Neuronal stem cell (in vitro differentiated cells): ENCODE data around the gene RASD2.

Experiments used
- DNase-seq: peaks from one replicate; pipeline ENCODE4 v3.0.0-alpha.2; 2013; ENCODE audit warnings: low spot score
- H2AFZ ChIP-seq: one replicate; pipeline ENCODE4 v1.6.1; 2013; ENCODE audit warnings: mild to moderate bottlenecking, low read length, inconsistent platforms
- H2AK5ac ChIP-seq: 2 replicates; pipeline ENCODE4 v1.6.1; 2013; ENCODE audit warnings: low read depth, mild to moderate bottlenecking, inconsistent platforms, low read length, moderate library complexity, mixed read lengths
- H2BK120ac ChIP-seq: 2 replicates; pipeline ENCODE4 v1.6.1; 2013; ENCODE audit warnings: low read depth, mild to moderate bottlenecking, inconsistent platforms, low read length, moderate library complexity, mixed read lengths
- H2BK12ac ChIP-seq: one replicate; pipeline ENCODE4 v1.6.1; 2013; ENCODE audit warnings: low read length, inconsistent platforms
- H2BK15ac ChIP-seq: 2 replicates; pipeline ENCODE4 v1.6.1; 2013; ENCODE audit warnings: mild to moderate bottlenecking, low read length, inconsistent platforms, mixed read lengths
- H2BK5ac ChIP-seq: one replicate; pipeline ENCODE4 v1.6.1; 2013; ENCODE audit warnings: inconsistent platforms, mild to moderate bottlenecking, low read length, moderate library complexity
- H3K14ac ChIP-seq: one replicate; pipeline ENCODE4 v1.6.1; 2013; ENCODE audit warnings: low read length, inconsistent platforms
- H3K18ac ChIP-seq: 2 replicates; pipeline ENCODE4 v1.6.1; 2013; ENCODE audit warnings: low read length, inconsistent platforms
- H3K23ac ChIP-seq: 2 replicates; pipeline ENCODE4 v1.6.1; 2013; ENCODE audit warnings: low read depth, mild to moderate bottlenecking, mixed read lengths, low read length, inconsistent platforms; ENCODE audit not compliant: poor library complexity
- H3K27ac ChIP-seq: replicated peaks from 3 replicates; pipeline ENCODE4 v1.5.1; 2013; ENCODE audit warnings: low read length, inconsistent platforms
- H3K27me3 ChIP-seq, 3 experiments: 2 replicates each; pipeline ENCODE4 v1.6.1; 2013; ENCODE audit warnings: low read length in 3 of 3, mild to moderate bottlenecking in 2 of 3, inconsistent platforms in 1 of 3, low read depth in 1 of 3, mixed read lengths in 1 of 3, moderate library complexity in 1 of 3; ENCODE audit not compliant: control insufficient read depth in 3 of 3, insufficient read depth in 3 of 3
- H3K36me3 ChIP-seq, 2 donors: replicated peaks in 1 of 2; 2 replicates each; pipeline ENCODE4 v1.6.1; 2013; ENCODE audit warnings: low read length in 2 of 2; ENCODE audit not compliant: control insufficient read depth in 2 of 2, insufficient read depth in 2 of 2
- H3K4ac ChIP-seq: 2 replicates; pipeline ENCODE4 v1.6.1; 2013; ENCODE audit warnings: inconsistent platforms, mild to moderate bottlenecking, low read length, moderate library complexity
- H3K4me1 ChIP-seq, 2 donors: 1 replicate in 1 of 2; 2 replicates in 1 of 2; pipeline ENCODE4 v1.6.1; 2013; ENCODE audit warnings: low read length in 2 of 2, low read depth in 1 of 2; ENCODE audit not compliant: control insufficient read depth in 2 of 2, insufficient read depth in 1 of 2
- H3K4me2 ChIP-seq: one replicate; pipeline ENCODE4 v1.6.1; 2013; ENCODE audit warnings: mild to moderate bottlenecking, low read length, inconsistent platforms; ENCODE audit not compliant: insufficient read depth, poor library complexity, severe bottlenecking
- H3K4me3 ChIP-seq, 2 donors: 2 replicates each; pipeline ENCODE4 v1.5.1; 2013; ENCODE audit warnings: low read length in 2 of 2, mild to moderate bottlenecking in 2 of 2, inconsistent platforms in 1 of 2, moderate library complexity in 1 of 2
- H3K79me1 ChIP-seq: one replicate; pipeline ENCODE4 v1.6.1; 2013; ENCODE audit warnings: low read depth, mild to moderate bottlenecking, inconsistent platforms, low read length, moderate library complexity
- H3K9ac ChIP-seq: one replicate; pipeline ENCODE4 v1.6.1; 2013; ENCODE audit warnings: mild to moderate bottlenecking, low read depth, low read length, inconsistent platforms; ENCODE audit not compliant: poor library complexity
- H3K9me3 ChIP-seq, 2 donors: replicated peaks in 1 of 2; 2 replicates each; pipeline versions ENCODE3 to v1.6.1; 2013; ENCODE audit warnings: low read length in 2 of 2, mild to moderate bottlenecking in 2 of 2, inconsistent platforms in 1 of 2, low read depth in 1 of 2, mixed read lengths in 1 of 2, moderate library complexity in 1 of 2; ENCODE audit not compliant: control insufficient read depth in 2 of 2, insufficient read depth in 1 of 2
- H4K8ac ChIP-seq: one replicate; pipeline ENCODE4 v1.6.1; 2013; ENCODE audit warnings: low read depth, mild to moderate bottlenecking, inconsistent platforms, low read length, moderate library complexity
- H4K91ac ChIP-seq: one replicate; pipeline ENCODE4 v1.6.1; 2013; ENCODE audit warnings: low read length, low read depth, mild to moderate bottlenecking, inconsistent platforms; ENCODE audit not compliant: poor library complexity
- WGBS, 2 donors: extraction: QIAGEN DNeasy Blood & Tissue Kit; methylation state at CpG; one replicate each; pipeline ENCODE4 v1.1.7; 2013; ENCODE audit warnings: missing lambda C conversion rate in 2 of 2, mixed read lengths in 1 of 2; ENCODE audit not compliant: insufficient read length in 2 of 2, insufficient replicate concordance in 1 of 2; ENCODE audit errors: extremely low coverage in 2 of 2; 5-methylcytosine and 5-hydroxymethylcytosine counted together

The RASD2 gene

GRCh38 chr22:35581023-35581413 lies 40.4 kb downstream of the RASD2 start:
- no peak overlapping the region for H3K18ac ChIP-seq
- H4K8ac ChIP-seq, result no peak overlapping the region
- H3K4me2 ChIP-seq, result no peak overlapping the region
- no peak overlapping the region for H2AK5ac ChIP-seq
- peaks cover 0 to 3% of the 10 kb centered on the region in 2 donors for H3K9me3 ChIP-seq
- no peak overlapping the region for H2BK15ac ChIP-seq
- DNase-seq, result no peak
- no CpG with 5 or more reads among the region's 5 CpGs for WGBS, 2 donors
- no peaks in the 10 kb centered on the region for H3K79me1 ChIP-seq
- H2AFZ ChIP-seq, result no peak overlapping the region
- peaks cover 0 to 3% of the 10 kb centered on the region in 2 donors for H3K36me3 ChIP-seq
- no peak overlapping the region for H3K14ac ChIP-seq
- no peak overlapping the region for H3K4me3 ChIP-seq
- H3K4ac ChIP-seq, result no peak overlapping the region
- H2BK120ac ChIP-seq, result no peak overlapping the region
- H3K23ac ChIP-seq, result no peak overlapping the region
- H3K4me1 ChIP-seq, result no peaks in the 10 kb centered on the region
- H2BK5ac ChIP-seq, result no peak overlapping the region
- no peak overlapping the region for H3K27ac ChIP-seq
- no peaks in the 10 kb centered on the region for H3K27me3 ChIP-seq
- H4K91ac ChIP-seq, result no peak overlapping the region
- H2BK12ac ChIP-seq, result no peak overlapping the region
- no peak overlapping the region for H3K9ac ChIP-seq

GRCh38 chr22:35582218-35582860 lies 41.7 kb downstream of the RASD2 start:
- Histone ChIP-seq H3K23ac (no peak overlapping the region), H3K36me3 (peaks cover 0 to 3% of the 10 kb centered on the region in 2 donors), H3K27ac (no peak overlapping the region), H2AK5ac (no peak overlapping the region), H3K4me1 (no peaks in the 10 kb centered on the region), H2BK12ac (no peak overlapping the region), H3K4me3 (no peak overlapping the region), H4K8ac (no peak overlapping the region), H3K4me2 (no peak overlapping the region), H2BK15ac (no peak overlapping the region), H3K79me1 (no peaks in the 10 kb centered on the region), H3K9ac (no peak overlapping the region), H3K9me3 (peaks cover 0 to 3% of the 10 kb centered on the region in 2 donors), H3K27me3 (no peaks in the 10 kb centered on the region), H3K18ac (no peak overlapping the region), H4K91ac (no peak overlapping the region), H2BK5ac (no peak overlapping the region), H2AFZ (no peak overlapping the region), H3K4ac (no peak overlapping the region), H2BK120ac (no peak overlapping the region), H3K14ac (no peak overlapping the region)
- DNase-seq, result no peak
- no CpG with 5 or more reads among the region's 11 CpGs for WGBS, 2 donors

GRCh38 chr22:35582861-35583670 lies 42.4 kb downstream of the RASD2 start:
- no peak overlapping the region for H3K4ac ChIP-seq
- H3K18ac ChIP-seq, result no peak overlapping the region
- no peak overlapping the region for H4K91ac ChIP-seq

DNA sequence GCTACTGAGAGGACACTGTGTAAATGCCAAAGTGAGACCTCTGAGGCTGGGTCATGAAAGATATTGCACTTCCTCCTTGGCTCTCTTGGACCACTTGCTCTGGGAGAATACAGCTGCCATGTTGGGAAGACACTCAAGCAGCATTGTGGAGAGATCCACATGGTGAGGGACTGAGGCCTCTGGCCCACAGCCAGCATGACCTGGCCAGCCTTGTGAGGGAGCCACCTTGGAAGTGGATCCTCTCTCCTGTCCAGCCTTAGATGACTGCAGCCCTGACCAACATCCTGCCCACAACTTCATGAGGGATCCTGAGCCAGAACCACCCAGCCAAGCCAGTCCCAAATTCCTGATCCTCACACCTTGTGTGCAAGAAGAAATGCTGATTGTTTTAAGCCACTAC lies 46.1 kb downstream of the RASD2 start:
- H3K4ac ChIP-seq, result no peak overlapping the region
- no peaks in the 10 kb centered on the region for H3K79me1 ChIP-seq
- no peaks in the 10 kb centered on the region for H3K9me3 ChIP-seq
- no peak overlapping the region for H3K23ac ChIP-seq
- H3K27ac ChIP-seq, result no peak overlapping the region
- H3K4me1 ChIP-seq, result peaks cover 0 to 2% of the 10 kb centered on the region in 2 donors
- H2AFZ ChIP-seq, result no peak overlapping the region
- H3K18ac ChIP-seq, result no peak overlapping the region
- no peak overlapping the region for H3K14ac ChIP-seq
- H2BK120ac ChIP-seq, result no peak overlapping the region
- H3K36me3 ChIP-seq, result no peaks in the 10 kb centered on the region
- H4K91ac ChIP-seq, result no peak overlapping the region
- H2BK5ac ChIP-seq, result no peak overlapping the region
- no peak overlapping the region for H2BK15ac ChIP-seq
- H3K4me3 ChIP-seq, result no peak overlapping the region
- H2BK12ac ChIP-seq, result no peak overlapping the region
- DNase-seq, result no peak
- H2AK5ac ChIP-seq, result peak overlapping the region; percentile 4
- peaks cover 0 to 9% (median 0%) of the 10 kb centered on the region in 3 experiments for H3K27me3 ChIP-seq
- no peak overlapping the region for H3K9ac ChIP-seq
- no peak overlapping the region for H4K8ac ChIP-seq
- no peak overlapping the region for H3K4me2 ChIP-seq

More at GRCh38 chr22:35582861-35583670, 42.4 kb downstream of the RASD2 start:
- Histone ChIP-seq H3K79me1 (no peaks in the 10 kb centered on the region), H3K14ac (no peak overlapping the region), H3K4me3 (no peak overlapping the region), H2AK5ac (peak overlapping the region; percentile 38), H3K9me3 (peaks cover 0 to 3% of the 10 kb centered on the region in 2 donors), H2BK120ac (no peak overlapping the region), H2BK12ac (no peak overlapping the region), H3K23ac (no peak overlapping the region), H3K4me2 (no peak overlapping the region), H3K9ac (no peak overlapping the region), H3K27ac (no peak overlapping the region), H2BK5ac (no peak overlapping the region), H2BK15ac (no peak overlapping the region), H3K27me3 (peaks cover 0 to 3% (median 0%) of the 10 kb centered on the region in 3 experiments), H2AFZ (no peak overlapping the region), H3K36me3 (peaks cover 0 to 3% of the 10 kb centered on the region in 2 donors), H4K8ac (peak overlapping the region; percentile 29), H3K4me1 (no peaks in the 10 kb centered on the region)
- no CpG with 5 or more reads among the region's 13 CpGs for WGBS, 2 donors
- DNase-seq, result peak; percentile 76
